K562 (cell line): Measurements from ENCODE around the gene CHAD. TPM values are rescaled to one million over a fixed set of nuclear protein-coding genes. Genes with fewer than 3 reads are reported as not detected.

Source experiments
- ATAC-seq: fragments of 200-7000 bp; cut with Tn5 transposase; 3 replicates; pipeline ENCODE4 v1.9.1; 2020; ENCODE audit warnings: moderate library complexity
- BruUV-seq: library from RNA; stranded (reverse); fragments of 400-500 nt; replicated peaks from 2 replicates; lab custom pipeline; 2021; lab: Mats Ljungman, UMichigan
- CTCF ChIA-PET: fragments of 300-600 bp; formaldehyde crosslinking; extraction: SDS; loops from one replicate; lab custom pipeline; 2021; ENCODE audit warnings: low intra/inter-chr PET ratio; lab: Yijun Ruan, JAX
- POLR2A ChIA-PET: fragments of 300-600, 350-650 bp; sonication (Branson Sonifier 250); formaldehyde crosslinking; extraction: SDS; loops from one replicate; lab custom pipeline; 2021; ENCODE audit warnings: antibody characterized with exemption, inconsistent platforms; lab: Yijun Ruan, JAX
- DNase-seq, 4 experiments: peaks; one replicate each; pipeline versions ENCODE4 v3.0.0 to v3.0.0-alpha.2; 2011 to 2018; ENCODE audit warnings: low spot score in 3 of 4, mixed read lengths in 3 of 4; ENCODE audit errors: extremely low read depth in 1 of 4
- FAIRE-seq: peaks from 2 replicates; lab custom pipeline; 2011; peaks lifted over from hg19 to GRCh38; lab: Jason Lieb, UNC
- H2AFZ ChIP-seq: 2 replicates; pipeline ENCODE4 v1.6.0; 2011; ENCODE audit warnings: low read depth, low read length, control low read depth, inconsistent platforms
- H3K27ac ChIP-seq: fragments of 200-600 bp; 3 replicates; pipeline ENCODE4 v1.8.0; 2011; ENCODE audit warnings: low read depth, mild to moderate bottlenecking, control low read depth, inconsistent platforms, low read length, moderate library complexity, mixed read lengths; ENCODE audit errors: extremely low read depth
- H3K27me3 ChIP-seq, 2 experiments: fragments of 300-600 bp in 1 of 2; 2 replicates in 1 of 2; 3 replicates in 1 of 2; pipeline versions ENCODE4 v1.6.0 to v1.8.0; 2011; ENCODE audit warnings: inconsistent platforms in 2 of 2, low read length in 2 of 2, mild to moderate bottlenecking in 1 of 2, mixed read lengths in 1 of 2, moderate library complexity in 1 of 2; ENCODE audit not compliant: control insufficient read depth in 2 of 2, insufficient read depth in 2 of 2
- H3K36me3 ChIP-seq: fragments of 300-600 bp; 3 replicates; pipeline ENCODE4 v1.8.0; 2011; ENCODE audit warnings: mild to moderate bottlenecking, low read length, inconsistent platforms; ENCODE audit not compliant: control insufficient read depth, insufficient read depth
- H3K4me1 ChIP-seq, 2 experiments: fragments of 200-600 bp in 1 of 2; replicated peaks in 1 of 2; 2 replicates in 1 of 2; 3 replicates in 1 of 2; pipeline versions ENCODE4 v1.5.1 to v1.8.0; 2011; ENCODE audit warnings: inconsistent platforms in 2 of 2, low read length in 2 of 2, mild to moderate bottlenecking in 1 of 2, mixed read lengths in 1 of 2, moderate library complexity in 1 of 2; ENCODE audit not compliant: control insufficient read depth in 2 of 2, insufficient read depth in 2 of 2
- H3K4me2 ChIP-seq: 2 replicates; pipeline ENCODE4 v1.6.1; 2011; ENCODE audit warnings: low read length, control low read depth, inconsistent platforms, mixed read lengths; ENCODE audit not compliant: insufficient read depth
- H3K4me3 ChIP-seq: fragments of 200-600 bp; sonication (generic), shearing (Covaris generic); 2 replicates; pipeline ENCODE4 v1.5.1; 2016; ENCODE audit warnings: control low read depth, inconsistent platforms
- H3K79me2 ChIP-seq: fragments of 200-600 bp; 3 replicates; pipeline ENCODE4 v1.8.0; 2011; ENCODE audit warnings: low read length, inconsistent platforms; ENCODE audit not compliant: control insufficient read depth, insufficient read depth
- H3K9ac ChIP-seq, 2 experiments: 2 replicates each; pipeline versions ENCODE4 v1.6.0 to v1.6.1; 2011; ENCODE audit warnings: low read depth in 2 of 2, low read length in 2 of 2, control low read depth in 1 of 2, inconsistent platforms in 1 of 2, mild to moderate bottlenecking in 1 of 2, mixed read lengths in 1 of 2; ENCODE audit not compliant: insufficient read depth in 1 of 2
- H3K9me1 ChIP-seq: one replicate; pipeline ENCODE4 v1.6.0; 2011; ENCODE audit warnings: inconsistent platforms, mild to moderate bottlenecking, low read length, moderate library complexity; ENCODE audit not compliant: control insufficient read depth, insufficient read depth
- H3K9me3 ChIP-seq: replicated peaks from 2 replicates; pipeline ENCODE4 v1.5.1; 2011; ENCODE audit warnings: low read depth, low read length, inconsistent platforms; ENCODE audit not compliant: control insufficient read depth, insufficient read depth
- H4K20me1 ChIP-seq: replicated peaks from 2 replicates; pipeline ENCODE4 v1.6.1; 2011; ENCODE audit warnings: low read length, inconsistent platforms, mixed read lengths; ENCODE audit not compliant: control insufficient read depth, insufficient read depth
- CBFA2T3 ChIP-seq: fragments of 450-650 bp; IDR thresholded peaks from 2 replicates; pipeline ENCODE4 v1.6.1; 2017
- CEBPG ChIP-seq, 3 experiments: fragments of 200-800 bp in 1 of 3; sonication (Bioruptor generic) in 1 of 3; sonication (generic) in 1 of 3; formaldehyde crosslinking in 1 of 3; IDR thresholded peaks in 2 of 3; conservative IDR thresholded peaks in 1 of 3; 2 replicates each; pipeline versions ENCODE4 v1.6.1 to v1.8.0; 2016 to 2022; ENCODE audit warnings: missing compliant biosample characterization in 2 of 3, missing genetic modification characterization in 2 of 3, mild to moderate bottlenecking in 1 of 3, missing genetic modification reagents in 1 of 3
- ERF ChIP-seq: fragments of 450-650 bp; formaldehyde crosslinking; IDR thresholded peaks from 2 replicates; pipeline ENCODE4 v1.4.0; 2020; ENCODE audit warnings: mild to moderate bottlenecking, mixed read lengths
- GTF2F1 ChIP-seq: IDR thresholded peaks from 2 replicates; pipeline ENCODE4 v1.6.1; 2011; ENCODE audit warnings: low read depth, low read length, improper control_type of control experiment
- JUND ChIP-seq, 2 experiments: IDR thresholded peaks; 2 replicates in 1 of 2; 3 replicates in 1 of 2; pipeline ENCODE4 v1.6.1; 2011; ENCODE audit warnings: borderline replicate concordance in 2 of 2, low read depth in 2 of 2, low read length in 2 of 2, improper control_type of control experiment in 1 of 2, missing biosample characterization in 1 of 2, missing genetic modification characterization in 1 of 2, missing genetic modification reagents in 1 of 2
- ZNF584 ChIP-seq: fragments of 200-800 bp; sonication (Bioruptor generic); IDR thresholded peaks from 2 replicates; pipeline ENCODE4 v1.6.1; 2016; ENCODE audit warnings: low read depth, mild to moderate bottlenecking, missing genetic modification characterization, missing compliant biosample characterization
- WGBS: fragments of 100-300 bp; shearing (Covaris generic); methylation state at CpG from one replicate; pipeline ENCODE4 v1.1.6; 2016; ENCODE audit warnings: low coverage, mixed read lengths; ENCODE audit not compliant: insufficient coverage; ENCODE audit errors: missing lambda C conversion rate; 5-methylcytosine and 5-hydroxymethylcytosine counted together
- in situ Hi-C: fragments of 300-500 bp; cut with MboI; formaldehyde crosslinking; loops from 4 replicates; pipeline ENCODE4 v1.15.0; 2018; ENCODE audit warnings: inconsistent platforms, mixed read lengths
- intact Hi-C: fragments of 100-400 bp; cut with micrococcal nuclease; formaldehyde crosslinking; loops from 2 replicates; pipeline ENCODE4 v1.14.2; 2022
- polyA plus RNA-seq, 8 experiments: library from polyadenylated mRNA; depleted of rRNA in 4 of 8; stranded (reverse) in 5 of 8; unstranded in 3 of 8; fragments of >200 nt; fragmentation: Nextera tagmentation in 2 of 8; fragmentation: Illumina TruSeq in 1 of 8; extraction: Ambion mirVana in 2 of 8; extraction: Trizol in 1 of 8; gene quantifications; 2 replicates each; pipeline versions ENCODE4 v1.2.1 to v1.2.3, GENCODE V29; 2011 to 2014; ENCODE audit warnings: inconsistent platforms in 1 of 8, missing spikeins in 1 of 8
- total RNA-seq, 7 experiments: library from RNA; depleted of rRNA in 6 of 7; stranded (reverse); fragments of >200 nt in 6 of 7; fragmentation: Illumina TruSeq in 2 of 7; extraction: Trizol in 2 of 7; gene quantifications; 2 replicates each; pipeline versions ENCODE4 v1.2.1 to v1.2.3, GENCODE V29; 2011 to 2021; ENCODE audit warnings: low replicate concordance in 1 of 7
- TF ChIP-seq, protein P1 (sequence below): fragments of 450-650 bp; IDR thresholded peaks from 2 replicates; pipeline ENCODE4 v1.7.1; 2018; ENCODE audit warnings: mild to moderate bottlenecking, low read depth; ENCODE audit not compliant: partially characterized antibody
- TF ChIP-seq, protein P2 (sequence below), 2 experiments: fragments of 450-650 bp in 1 of 2; sonication (generic) in 1 of 2; formaldehyde crosslinking in 1 of 2; IDR thresholded peaks in 1 of 2; conservative IDR thresholded peaks in 1 of 2; 2 replicates each; pipeline versions ENCODE4 v1.6.1 to v1.8.1; 2016 to 2023; ENCODE audit warnings: mild to moderate bottlenecking in 2 of 2, moderate library complexity in 2 of 2, inconsistent platforms in 1 of 2, missing genetic modification reagents in 1 of 2
- TF ChIP-seq, protein P3 (sequence below): fragments of 250-450 bp; sonication (Bioruptor Pico); IDR thresholded peaks from 2 replicates; pipeline ENCODE4 v1.5.0; 2021; ENCODE audit warnings: mild to moderate bottlenecking, moderate library complexity

CHAD gene
- total and polyA plus RNA-seq, 9 of the 15 experiments (the other 6 are each of a cell fraction or from before 2014, with no cell fraction given): not detected

DNA sequence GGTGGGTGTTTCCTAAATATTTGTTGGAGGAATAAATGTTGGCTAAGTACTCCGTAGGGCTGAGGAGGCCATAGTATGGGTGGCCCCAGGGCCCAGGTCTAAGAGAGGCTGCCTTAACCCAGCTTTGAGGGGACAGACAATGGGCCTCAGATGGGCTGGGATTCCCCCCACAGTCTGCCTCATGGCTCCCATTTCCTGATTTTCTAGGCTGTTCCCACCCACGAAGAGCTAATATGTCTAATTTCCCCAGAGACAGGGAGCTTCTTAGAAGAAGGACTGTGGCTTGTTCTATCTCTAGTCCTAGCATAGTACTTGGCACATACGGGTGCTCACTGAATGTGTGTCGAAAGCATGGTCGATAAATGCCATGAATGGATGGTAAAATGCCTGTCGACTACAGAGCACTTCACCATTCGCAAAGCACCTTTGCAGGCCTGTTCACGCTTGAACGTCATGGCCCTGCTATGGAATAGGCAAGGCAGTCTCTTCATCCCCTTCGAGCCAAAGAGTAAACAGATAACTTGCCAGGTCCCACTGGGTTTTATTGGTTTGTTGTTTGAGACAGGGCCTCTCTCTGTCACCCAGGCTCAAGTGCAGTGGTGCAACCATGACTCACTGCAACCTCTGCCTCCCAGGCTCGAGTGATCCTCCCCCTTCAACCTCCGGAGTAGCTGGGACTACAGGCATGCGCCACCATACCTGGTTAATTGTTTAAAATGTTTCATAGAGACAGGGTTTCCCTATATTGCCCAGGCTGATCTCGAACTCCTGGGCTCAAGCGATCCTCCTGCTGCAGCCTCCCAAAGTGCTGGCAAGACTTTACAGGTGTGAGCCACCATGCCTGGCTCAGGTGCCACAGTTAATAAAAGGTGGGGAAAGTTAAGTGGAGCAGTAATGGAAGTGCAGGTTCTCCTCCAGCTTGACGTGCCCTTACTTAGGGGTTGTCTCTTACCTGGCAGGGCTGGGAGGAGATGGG, 9.7 kb downstream of the CHAD start:
- POLR2A ChIA-PET: interaction anchor here (0.6 to 1.7 kb wide), 7 partner anchors 13 to 368 kb away, joined by 3 to 7 read pairs (median 3); no protein-coding TSS in a partner anchor
- intact Hi-C loops: no loop called here
- no peak overlapping the region for H3K4me3 ChIP-seq
- no peak overlapping the region for H2AFZ ChIP-seq
- peaks cover 0 to 6% of the 10 kb centered on the region in 2 experiments; a peak in 2 of 5 replicates for H3K4me1 ChIP-seq
- ATAC-seq (peak; percentile 57; the same call in 2 of the 3 replicates), FAIRE-seq (peak; percentile 67), DNase-seq (peak in 2 of 4 experiments; percentile 5 to 33)
- no peaks in the 10 kb centered on the region for H3K9me1 ChIP-seq
- no peaks in the 10 kb centered on the region for H3K9me3 ChIP-seq
- WGBS: 34% methylated on average over 16 of the region's 16 CpGs
- no TSS peak for BruUV-seq
- peaks cover 11% of the 10 kb centered on the region; the same call in 1 of the 2 replicates for H4K20me1 ChIP-seq
- in situ Hi-C loops: no loop called here
- peaks cover 2 to 61% of the 10 kb centered on the region in 2 experiments; a peak in 4 of 5 replicates for H3K27me3 ChIP-seq
- H3K36me3 ChIP-seq: no peaks in the 10 kb centered on the region
- CTCF ChIA-PET: no interaction called here
- no peak overlapping the region for H3K4me2 ChIP-seq
- no peak overlapping the region for H3K9ac ChIP-seq
- no peaks in the 10 kb centered on the region for H3K79me2 ChIP-seq
- H3K27ac ChIP-seq: no peak overlapping the region
- TF ChIP-seq, protein P1, sequence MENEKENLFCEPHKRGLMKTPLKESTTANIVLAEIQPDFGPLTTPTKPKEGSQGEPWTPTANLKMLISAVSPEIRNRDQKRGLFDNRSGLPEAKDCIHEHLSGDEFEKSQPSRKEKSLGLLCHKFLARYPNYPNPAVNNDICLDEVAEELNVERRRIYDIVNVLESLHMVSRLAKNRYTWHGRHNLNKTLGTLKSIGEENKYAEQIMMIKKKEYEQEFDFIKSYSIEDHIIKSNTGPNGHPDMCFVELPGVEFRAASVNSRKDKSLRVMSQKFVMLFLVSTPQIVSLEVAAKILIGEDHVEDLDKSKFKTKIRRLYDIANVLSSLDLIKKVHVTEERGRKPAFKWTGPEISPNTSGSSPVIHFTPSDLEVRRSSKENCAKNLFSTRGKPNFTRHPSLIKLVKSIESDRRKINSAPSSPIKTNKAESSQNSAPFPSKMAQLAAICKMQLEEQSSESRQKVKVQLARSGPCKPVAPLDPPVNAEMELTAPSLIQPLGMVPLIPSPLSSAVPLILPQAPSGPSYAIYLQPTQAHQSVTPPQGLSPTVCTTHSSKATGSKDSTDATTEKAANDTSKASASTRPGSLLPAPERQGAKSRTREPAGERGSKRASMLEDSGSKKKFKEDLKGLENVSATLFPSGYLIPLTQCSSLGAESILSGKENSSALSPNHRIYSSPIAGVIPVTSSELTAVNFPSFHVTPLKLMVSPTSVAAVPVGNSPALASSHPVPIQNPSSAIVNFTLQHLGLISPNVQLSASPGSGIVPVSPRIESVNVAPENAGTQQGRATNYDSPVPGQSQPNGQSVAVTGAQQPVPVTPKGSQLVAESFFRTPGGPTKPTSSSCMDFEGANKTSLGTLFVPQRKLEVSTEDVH: no peak
- TF ChIP-seq, protein P2, sequence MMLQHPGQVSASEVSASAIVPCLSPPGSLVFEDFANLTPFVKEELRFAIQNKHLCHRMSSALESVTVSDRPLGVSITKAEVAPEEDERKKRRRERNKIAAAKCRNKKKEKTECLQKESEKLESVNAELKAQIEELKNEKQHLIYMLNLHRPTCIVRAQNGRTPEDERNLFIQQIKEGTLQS (IDR thresholded peaks at IDR 0.05): peak; percentile 64; the same call in 1 of the 2 replicates
- TF ChIP-seq, protein P2 (CRISPR knock-in tag; conservative IDR thresholded peaks at IDR 0.05): no peak
- peak; percentile 70 for TF ChIP-seq JUND (IDR thresholded peaks at IDR 0.05; ENCODE audit: borderline replicate concordance, low read depth, low read length)
- TF ChIP-seq JUND (tag; IDR thresholded peaks at IDR 0.05; ENCODE audit: borderline replicate concordance, low read depth, low read length): peak; percentile 28; the same call in 1 of the 3 replicates
- no peak for TF ChIP-seq GTF2F1
- TF ChIP-seq, protein P3, sequence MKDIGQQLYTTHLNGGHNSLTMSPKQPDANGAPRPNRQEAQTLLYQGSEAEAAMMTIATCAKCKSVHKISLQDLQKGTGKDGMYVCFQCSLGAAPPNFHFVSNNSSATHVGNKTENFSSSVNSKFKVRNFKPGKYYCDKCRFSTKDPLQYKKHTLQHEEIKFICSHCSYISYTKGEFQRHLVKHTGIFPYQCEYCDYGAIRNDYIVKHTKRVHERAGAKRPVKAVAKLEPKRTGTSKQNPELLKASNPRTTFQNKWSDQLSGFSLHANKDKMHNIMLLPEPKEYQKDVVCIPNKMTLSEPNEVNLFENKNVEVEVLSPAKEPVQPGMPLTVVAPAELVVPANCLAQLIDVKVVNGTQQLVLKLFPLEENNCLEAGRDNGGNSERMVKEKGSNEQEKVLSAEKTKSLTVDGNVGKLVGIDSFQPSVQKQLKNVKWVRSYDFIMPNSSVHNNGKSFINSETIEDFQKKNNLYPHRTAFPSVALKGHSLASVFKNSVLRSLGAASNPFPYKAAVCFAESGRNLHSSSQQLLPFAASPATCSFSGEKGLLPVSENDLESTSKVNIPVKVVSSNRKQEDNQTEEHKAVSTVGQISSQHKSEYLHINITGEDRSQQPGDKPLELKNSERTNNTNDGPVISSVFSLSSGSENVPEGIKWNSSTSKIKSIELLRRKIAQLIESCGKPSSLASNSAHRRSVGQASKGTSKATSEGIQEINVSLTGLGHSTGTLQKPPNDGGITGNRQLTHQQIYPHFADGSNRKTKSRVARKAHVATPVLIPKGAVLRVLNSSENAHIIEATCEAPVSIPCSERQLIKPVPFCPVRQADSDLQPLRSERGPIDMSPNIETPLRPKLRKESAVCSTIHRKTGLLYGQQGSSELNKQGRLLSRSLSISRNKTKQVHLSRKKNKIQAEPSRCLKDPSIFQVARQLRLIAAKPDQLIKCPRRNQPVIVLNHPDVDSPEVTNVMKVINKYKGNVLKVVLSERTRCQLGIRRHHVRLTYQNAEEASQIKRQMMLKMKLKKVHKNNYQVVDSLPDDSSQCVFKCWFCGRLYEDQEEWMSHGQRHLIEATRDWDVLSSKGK: no peak
- TF ChIP-seq CEBPG (CRISPR knock-in tag; IDR thresholded peaks at IDR 0.05): peak; percentile 54; the same call in 1 of the 2 replicates
- peak in 1 of 2 experiments; percentile 45; a peak in 1 of 4 replicates for TF ChIP-seq CEBPG (tag; conservative IDR thresholded peaks at IDR 0.05 in 1 of 2, IDR thresholded peaks at IDR 0.05 in 1 of 2)
- TF ChIP-seq ERF (CRISPR knock-in tag): no peak
- TF ChIP-seq ZNF584 (CRISPR knock-in tag): no peak
- TF ChIP-seq CBFA2T3: no peak
